Amygdala (tissue), 56 donors: ENCODE data around the gene GGTLC2.
"Not testable (repeated sequence)": the region's sequence is repeated elsewhere in the genome, so short reads cannot be mapped to it uniquely, and the experiment has no call there.

ENCODE experiments used
- DNase-seq, 56 donors: peaks; one replicate each; lab custom pipeline; 2025; lab: John Stamatoyannopoulos, UW

Gene GGTLC2

GRCh38 chr22:22644314-22644713 is at the start of gene GGTLC2:
TSS of gene GGTLC2 (plus strand) at chr22:22644614. CDS start at chr22:22646346, 1,732 bp downstream.
- not testable (repeated sequence) for DNase-seq

DNA sequence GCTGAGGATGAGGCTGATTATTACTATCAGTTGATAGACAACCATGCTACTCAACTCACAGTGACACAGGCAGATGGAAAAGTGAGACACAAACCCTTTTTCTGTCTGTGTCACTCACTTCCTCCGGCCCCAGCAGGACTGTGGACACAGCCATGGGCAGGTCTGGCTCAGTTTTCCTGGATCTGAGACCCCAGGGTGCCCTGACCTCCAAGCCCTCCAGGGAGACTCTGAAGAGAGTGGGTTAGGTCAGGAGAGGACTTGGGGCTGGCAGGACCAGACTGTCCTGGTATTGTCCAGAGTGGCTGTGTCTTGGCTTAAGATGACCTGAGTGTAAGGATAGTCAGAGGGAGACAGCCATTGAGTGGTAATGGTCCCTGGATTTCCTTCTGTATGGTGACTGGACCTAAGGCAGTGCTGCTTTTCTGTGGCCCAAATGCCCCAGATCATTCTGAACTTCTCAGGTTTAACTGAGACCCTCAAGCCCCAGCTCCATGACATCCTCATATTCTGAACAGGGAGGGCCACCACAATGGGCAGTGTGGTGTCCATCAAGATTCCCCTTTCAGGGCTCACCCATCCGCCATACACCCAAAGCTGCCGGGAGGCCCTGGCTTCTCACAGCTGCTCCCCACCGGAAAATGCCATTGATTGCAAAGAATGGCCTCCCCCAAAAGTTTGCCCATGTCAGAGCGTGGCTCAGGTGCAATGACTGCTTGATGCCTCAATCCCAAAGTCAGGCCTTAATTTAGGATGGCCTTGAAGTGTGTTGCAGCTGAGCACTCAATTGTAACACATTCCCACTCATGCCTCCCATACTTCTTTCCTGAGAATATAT is 49.2 kb upstream of the GGTLC2 start:
- DNase-seq: no peak

GRCh38 chr22:22598144-22598543 is 46.3 kb upstream of the GGTLC2 start:
- no peak for DNase-seq

DNA sequence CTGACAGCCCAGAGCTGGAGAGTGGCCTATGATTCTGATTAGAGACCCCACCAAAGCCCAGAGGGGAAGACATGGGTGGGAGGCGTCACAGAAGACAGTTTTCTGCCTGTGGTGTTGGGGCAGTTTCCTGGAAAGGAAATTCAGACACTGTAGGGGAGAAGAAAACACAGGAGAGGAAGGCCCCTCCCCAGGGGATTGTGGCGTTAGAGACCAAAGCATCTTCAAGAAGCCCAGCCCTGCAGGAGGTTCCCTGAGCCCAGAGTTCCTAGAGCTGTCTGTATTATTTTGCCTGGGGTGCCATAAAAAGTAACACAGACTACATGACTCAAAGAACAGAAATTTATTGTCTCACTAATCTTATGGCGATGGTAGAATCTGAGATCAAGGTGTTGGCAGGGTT is 45.2 kb upstream of the GGTLC2 start:
- no peak for DNase-seq

DNA sequence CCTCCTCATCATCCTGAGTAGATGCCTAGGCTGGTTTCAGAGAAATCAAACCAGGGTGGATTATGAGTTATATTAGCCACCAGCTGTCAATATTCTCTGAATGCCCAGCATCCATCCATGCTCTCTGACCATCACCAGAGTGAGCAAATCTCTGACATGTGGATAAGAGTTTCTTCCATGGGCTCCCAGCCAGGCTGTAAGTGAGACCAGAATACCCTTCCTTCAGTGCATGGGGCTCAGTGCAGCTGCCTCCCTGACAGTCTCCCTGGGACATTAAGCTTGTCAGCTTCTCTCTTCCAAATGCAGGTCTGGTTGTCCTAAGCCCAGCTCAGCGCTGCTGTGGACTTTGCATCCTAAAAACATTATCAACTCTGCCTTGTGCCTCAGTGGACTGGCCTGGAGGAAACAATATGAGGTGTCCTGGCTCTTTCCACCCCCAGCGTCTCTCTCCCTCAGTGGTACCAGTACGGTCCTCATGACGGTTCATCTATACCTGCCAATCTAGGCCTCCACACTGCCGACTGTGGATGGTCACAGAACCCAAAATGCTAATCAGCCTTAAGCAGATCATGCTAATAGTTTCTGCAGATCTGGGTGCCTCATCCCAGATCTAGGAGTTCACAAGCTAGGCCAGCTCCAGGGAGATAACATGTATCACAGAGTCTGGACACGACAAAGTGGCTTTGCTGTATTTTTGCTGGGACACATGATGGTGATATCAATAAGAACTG is 43.7 kb upstream of the GGTLC2 start:
- no peak for DNase-seq

GRCh38 chr22:22603470-22603947 is 40.9 kb upstream of the GGTLC2 start:
- DNase-seq: no peak

GRCh38 chr22:22604326-22605073 is 39.9 kb upstream of the GGTLC2 start:
- DNase-seq: no peak

GRCh38 chr22:22605074-22605404 is 39.4 kb upstream of the GGTLC2 start:
- no peak for DNase-seq

GRCh38 chr22:22608022-22608421 is 36.4 kb upstream of the GGTLC2 start:
- not testable (repeated sequence) for DNase-seq

DNA sequence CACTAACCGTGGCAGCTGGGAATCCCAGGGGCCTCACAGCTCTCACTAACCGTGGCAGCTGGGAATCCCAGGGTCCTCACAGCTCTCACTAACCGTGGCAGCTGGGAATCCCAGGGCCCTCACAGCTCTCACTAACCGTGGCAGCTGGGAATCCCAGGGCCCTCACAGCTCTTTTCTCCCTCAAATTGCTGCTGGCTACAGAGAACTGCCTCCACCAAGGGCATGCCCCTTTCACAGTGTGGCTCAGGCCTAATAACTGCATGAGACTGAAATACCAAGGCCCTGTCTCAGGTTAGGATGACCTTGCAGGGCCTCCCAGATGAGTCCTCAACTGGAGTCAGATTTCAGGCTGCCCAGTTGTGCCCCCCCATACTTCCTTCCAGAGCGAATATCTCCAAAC is 35.1 kb upstream of the GGTLC2 start:
- no peak for DNase-seq

- no peak for DNase-seq
Measured at GRCh38 chr22:22612516-22612915, 31.9 kb upstream of the GGTLC2 start.

GRCh38 chr22:22614065-22614464 is 30.3 kb upstream of the GGTLC2 start:
- DNase-seq: no peak

GRCh38 chr22:22616636-22617035 is 27.8 kb upstream of the GGTLC2 start:
- DNase-seq: no peak

- DNase-seq: no peak
Measured at GRCh38 chr22:22618448-22618847, 26.0 kb upstream of the GGTLC2 start.

- DNase-seq: no peak
Measured at GRCh38 chr22:22618923-22619322, 25.5 kb upstream of the GGTLC2 start.

DNA sequence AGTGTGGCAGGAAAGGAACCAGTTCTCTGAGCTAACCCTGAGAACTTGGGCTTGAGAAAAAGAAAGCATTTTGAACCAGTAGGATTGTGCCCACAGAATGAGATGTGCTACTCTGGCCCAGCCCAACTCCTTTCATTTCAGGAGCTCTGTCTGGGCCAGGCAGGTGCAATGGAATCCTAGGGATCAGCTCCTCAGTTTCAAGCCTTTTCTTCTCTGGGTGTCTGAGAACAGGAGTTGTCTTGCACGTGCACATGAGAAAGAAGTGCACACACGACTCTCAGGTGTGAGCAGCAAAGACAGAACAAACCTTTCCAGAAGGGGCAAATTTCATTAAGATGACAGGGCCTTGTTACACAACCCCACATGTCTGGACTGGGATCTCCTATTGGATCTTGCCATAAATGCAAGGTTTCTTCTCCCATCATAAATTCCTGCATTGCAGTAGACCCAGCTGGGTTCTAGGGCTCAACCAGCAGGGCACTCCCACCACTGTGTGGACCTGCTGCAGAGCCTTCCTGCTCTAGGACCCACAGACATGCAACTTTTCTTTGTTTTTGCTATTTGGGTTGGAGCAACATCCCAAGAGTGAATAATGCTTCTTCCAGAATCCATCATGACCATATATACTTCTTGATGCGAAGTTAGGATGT is 24.5 kb upstream of the GGTLC2 start:
- DNase-seq: no peak

- not testable (repeated sequence) for DNase-seq
Measured at GRCh38 chr22:22628546-22629495, 15.6 kb upstream of the GGTLC2 start.

DNA sequence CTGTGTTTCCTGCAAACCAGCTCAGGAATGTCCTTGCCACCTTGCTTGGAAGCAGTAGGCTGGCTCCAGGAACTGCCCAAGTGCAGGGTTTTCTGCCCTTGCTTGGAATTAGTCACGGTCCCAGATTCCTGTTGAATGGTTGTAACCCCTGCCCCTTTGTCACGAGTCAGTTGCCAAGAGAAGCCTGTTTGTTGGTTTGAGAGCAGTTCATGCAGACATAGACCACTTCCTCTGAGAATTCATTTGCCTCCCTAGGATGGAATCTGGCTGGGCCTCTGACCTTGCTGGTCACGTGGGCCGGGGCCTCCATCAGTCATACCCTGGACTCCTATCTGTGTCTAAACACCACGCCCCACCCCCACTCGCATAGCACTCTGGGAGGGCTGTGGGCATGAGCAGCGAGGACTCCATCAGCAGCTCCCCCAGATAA is 13.2 kb upstream of the GGTLC2 start:
- not testable (repeated sequence) for DNase-seq

GRCh38 chr22:22632226-22632625 is 12.2 kb upstream of the GGTLC2 start:
- DNase-seq: not testable (repeated sequence)
